ENCODE measurements around the gene SUCLG2. TPM values are rescaled to one million over a fixed set of nuclear protein-coding genes. Genes with fewer than 3 reads are reported as not detected.

The SUCLG2 gene
- total RNA-seq, 1 donor from 2014 or later, result 63.6 TPM

DNA sequence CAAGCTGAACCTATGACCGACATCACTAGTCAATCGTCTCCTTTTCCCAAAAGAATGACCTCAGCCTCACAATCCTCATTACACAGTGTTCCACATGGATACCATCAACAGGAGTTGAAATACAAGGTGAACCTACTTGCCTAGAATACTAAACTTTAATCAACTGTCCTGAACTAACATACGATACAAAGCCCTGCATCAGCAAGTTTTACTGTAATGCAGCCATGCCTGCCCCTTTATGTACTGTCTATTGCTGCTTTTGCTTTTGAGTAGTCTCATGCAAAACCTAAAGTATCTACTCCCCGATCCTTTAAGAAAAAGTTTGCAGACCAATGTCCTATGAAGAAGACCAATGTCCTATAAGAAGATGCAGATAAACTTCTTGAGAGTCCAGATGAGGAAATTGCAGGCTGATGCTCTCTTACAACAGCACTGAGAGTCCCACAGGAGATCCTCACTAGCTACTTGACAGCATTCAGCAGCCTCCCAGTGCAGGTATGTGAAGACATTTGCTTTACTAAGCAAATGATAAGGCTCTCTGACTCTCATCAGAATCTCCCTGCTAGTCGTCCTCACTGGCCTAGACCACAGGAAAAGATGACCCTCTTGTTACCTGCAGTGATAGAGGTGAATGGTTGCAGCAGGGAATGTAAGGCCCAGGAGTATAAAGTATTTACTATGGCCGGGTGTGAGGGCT lies 23.6 kb downstream of the SUCLG2 start:
- Histone ChIP-seq H3K79me2 (ENCODE audit: low read depth) (peaks cover 9% of the 10 kb centered on the region), H3K9ac (no peak overlapping the region), H3K4me3 (no peak overlapping the region), H3K27ac (no peak overlapping the region), H4K20me1 (ENCODE audit: low read depth) (peaks cover 14% of the 10 kb centered on the region), H2AFZ (replicated peaks) (no peak overlapping the region), H3K27me3 (no peaks in the 10 kb centered on the region), H3K4me1 (peaks cover 6% of the 10 kb centered on the region), H3K36me3 (no peaks in the 10 kb centered on the region), H3F3A (ENCODE audit: low read depth) (no peaks in the 10 kb centered on the region), H3K4me2 (no peak overlapping the region), H3K9me3 (ENCODE audit: low read depth) (no peaks in the 10 kb centered on the region)
- Mint-ChIP-seq H3K9me3 (peaks cover 2% of the 10 kb centered on the region), H3K27me3 (ENCODE audit: insufficient read depth, low read depth) (no peaks in the 10 kb centered on the region), H3K27ac (no peak overlapping the region), H3K4me1 (peaks cover 4% of the 10 kb centered on the region), H3K36me3 (peaks cover 7% of the 10 kb centered on the region), H3K4me3 (no peak overlapping the region)
- DNase-seq (ENCODE audit: low spot score), result no peak
- TF ChIP-seq EZH2phosphoT487 (IDR thresholded peaks at IDR 0.05) (no peak), EZH2 (IDR thresholded peaks at IDR 0.05) (no peak)
- TF ChIP-seq, protein P1, sequence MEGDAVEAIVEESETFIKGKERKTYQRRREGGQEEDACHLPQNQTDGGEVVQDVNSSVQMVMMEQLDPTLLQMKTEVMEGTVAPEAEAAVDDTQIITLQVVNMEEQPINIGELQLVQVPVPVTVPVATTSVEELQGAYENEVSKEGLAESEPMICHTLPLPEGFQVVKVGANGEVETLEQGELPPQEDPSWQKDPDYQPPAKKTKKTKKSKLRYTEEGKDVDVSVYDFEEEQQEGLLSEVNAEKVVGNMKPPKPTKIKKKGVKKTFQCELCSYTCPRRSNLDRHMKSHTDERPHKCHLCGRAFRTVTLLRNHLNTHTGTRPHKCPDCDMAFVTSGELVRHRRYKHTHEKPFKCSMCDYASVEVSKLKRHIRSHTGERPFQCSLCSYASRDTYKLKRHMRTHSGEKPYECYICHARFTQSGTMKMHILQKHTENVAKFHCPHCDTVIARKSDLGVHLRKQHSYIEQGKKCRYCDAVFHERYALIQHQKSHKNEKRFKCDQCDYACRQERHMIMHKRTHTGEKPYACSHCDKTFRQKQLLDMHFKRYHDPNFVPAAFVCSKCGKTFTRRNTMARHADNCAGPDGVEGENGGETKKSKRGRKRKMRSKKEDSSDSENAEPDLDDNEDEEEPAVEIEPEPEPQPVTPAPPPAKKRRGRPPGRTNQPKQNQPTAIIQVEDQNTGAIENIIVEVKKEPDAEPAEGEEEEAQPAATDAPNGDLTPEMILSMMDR (IDR thresholded peaks at IDR 0.05), result no peak

- Mint-ChIP-seq H3K9me3 (peaks cover 5% of the 10 kb centered on the region), H3K27ac (no peak overlapping the region), H3K4me3 (no peak overlapping the region), H3K36me3 (peaks cover 20% of the 10 kb centered on the region), H3K4me1 (no peaks in the 10 kb centered on the region), H3K27me3 (ENCODE audit: insufficient read depth, low read depth) (peaks cover 4% of the 10 kb centered on the region)
- Histone ChIP-seq H3K79me2 (ENCODE audit: low read depth) (no peaks in the 10 kb centered on the region), H3K27ac (no peak overlapping the region), H2AFZ (replicated peaks) (no peak overlapping the region), H3K4me2 (no peak overlapping the region), H3K9me3 (ENCODE audit: low read depth) (no peaks in the 10 kb centered on the region), H3K4me3 (no peak overlapping the region), H3K9ac (no peak overlapping the region), H4K20me1 (ENCODE audit: low read depth) (no peaks in the 10 kb centered on the region), H3K4me1 (peaks cover 3% of the 10 kb centered on the region), H3F3A (ENCODE audit: low read depth) (no peaks in the 10 kb centered on the region), H3K36me3 (no peaks in the 10 kb centered on the region), H3K27me3 (no peaks in the 10 kb centered on the region)
- TF ChIP-seq EZH2 (IDR thresholded peaks at IDR 0.05) (no peak), EZH2phosphoT487 (IDR thresholded peaks at IDR 0.05) (no peak)
- TF ChIP-seq, protein P1 (IDR thresholded peaks at IDR 0.05), result no peak
- DNase-seq (ENCODE audit: low spot score), result no peak
Observed at GRCh38 chr3:67624687-67625086, 29.7 kb downstream of the SUCLG2 start.

- H3K27ac ChIP-seq, result no peak overlapping the region
- H3K9ac ChIP-seq, result no peak overlapping the region
- H2AFZ ChIP-seq (replicated peaks), result no peak overlapping the region
- H3F3A ChIP-seq (ENCODE audit: low read depth), result no peaks in the 10 kb centered on the region
- peaks cover 5% of the 10 kb centered on the region for H3K9me3 Mint-ChIP-seq
- H3K4me2 ChIP-seq, result no peak overlapping the region
- H3K27ac Mint-ChIP-seq, result no peak overlapping the region
- H3K4me3 ChIP-seq, result no peak overlapping the region
- H3K36me3 ChIP-seq, result no peaks in the 10 kb centered on the region
- H3K4me1 ChIP-seq, result no peaks in the 10 kb centered on the region
- peaks cover 4% of the 10 kb centered on the region for H3K27me3 Mint-ChIP-seq (ENCODE audit: insufficient read depth, low read depth)
- no peak for DNase-seq (ENCODE audit: low spot score)
- no peak overlapping the region for H3K4me3 Mint-ChIP-seq
- H3K36me3 Mint-ChIP-seq, result peaks cover 20% of the 10 kb centered on the region
- H4K20me1 ChIP-seq (ENCODE audit: low read depth), result no peaks in the 10 kb centered on the region
- no peaks in the 10 kb centered on the region for H3K27me3 ChIP-seq
- H3K9me3 ChIP-seq (ENCODE audit: low read depth), result no peaks in the 10 kb centered on the region
- TF ChIP-seq EZH2phosphoT487 (IDR thresholded peaks at IDR 0.05), result no peak
- TF ChIP-seq EZH2 (IDR thresholded peaks at IDR 0.05), result no peak
- TF ChIP-seq, protein P1 (IDR thresholded peaks at IDR 0.05), result no peak
- H3K79me2 ChIP-seq (ENCODE audit: low read depth), result no peaks in the 10 kb centered on the region
- H3K4me1 Mint-ChIP-seq, result no peaks in the 10 kb centered on the region
Observed at GRCh38 chr3:67624078-67624477, 30.3 kb downstream of the SUCLG2 start.
